ENCODE data around the gene FAM90A1.
A peak's percentile ranks its signal among the peaks of the same experiment; 100 is the strongest.
"Not testable (repeated sequence)": the region's sequence is repeated elsewhere in the genome, so short reads cannot be mapped to it uniquely, and the experiment has no call there.

Gene FAM90A1

DNA sequence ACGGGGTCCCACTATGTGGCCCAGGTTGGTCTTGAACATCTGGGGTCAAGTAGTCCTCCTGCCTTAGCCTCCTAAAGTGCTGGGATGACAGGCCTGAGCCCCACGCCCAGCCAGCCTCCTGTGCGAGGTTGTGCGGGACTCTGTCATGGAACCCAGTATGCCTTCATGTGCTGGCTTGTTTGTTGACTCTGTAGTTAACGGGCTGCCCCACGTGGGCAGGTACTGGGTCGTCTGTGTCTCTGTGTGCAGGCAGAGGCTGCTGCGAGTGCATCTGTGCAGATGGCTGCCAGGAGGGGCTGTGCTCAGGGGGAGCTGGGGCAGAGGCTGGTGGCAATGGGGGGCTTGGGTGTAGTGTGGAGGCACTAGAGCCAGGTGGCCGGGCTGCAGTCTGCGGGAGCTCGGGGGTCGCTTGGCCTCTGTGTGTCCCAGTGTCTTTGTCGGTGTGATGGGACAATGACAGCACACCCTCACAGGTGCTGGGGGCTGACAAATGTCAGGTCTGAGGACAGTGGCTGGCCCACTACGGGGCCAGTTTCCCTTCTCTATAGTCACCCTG lies 6.0 kb upstream of the FAM90A1 start:
- DNase-seq: not testable (repeated sequence)

DNA sequence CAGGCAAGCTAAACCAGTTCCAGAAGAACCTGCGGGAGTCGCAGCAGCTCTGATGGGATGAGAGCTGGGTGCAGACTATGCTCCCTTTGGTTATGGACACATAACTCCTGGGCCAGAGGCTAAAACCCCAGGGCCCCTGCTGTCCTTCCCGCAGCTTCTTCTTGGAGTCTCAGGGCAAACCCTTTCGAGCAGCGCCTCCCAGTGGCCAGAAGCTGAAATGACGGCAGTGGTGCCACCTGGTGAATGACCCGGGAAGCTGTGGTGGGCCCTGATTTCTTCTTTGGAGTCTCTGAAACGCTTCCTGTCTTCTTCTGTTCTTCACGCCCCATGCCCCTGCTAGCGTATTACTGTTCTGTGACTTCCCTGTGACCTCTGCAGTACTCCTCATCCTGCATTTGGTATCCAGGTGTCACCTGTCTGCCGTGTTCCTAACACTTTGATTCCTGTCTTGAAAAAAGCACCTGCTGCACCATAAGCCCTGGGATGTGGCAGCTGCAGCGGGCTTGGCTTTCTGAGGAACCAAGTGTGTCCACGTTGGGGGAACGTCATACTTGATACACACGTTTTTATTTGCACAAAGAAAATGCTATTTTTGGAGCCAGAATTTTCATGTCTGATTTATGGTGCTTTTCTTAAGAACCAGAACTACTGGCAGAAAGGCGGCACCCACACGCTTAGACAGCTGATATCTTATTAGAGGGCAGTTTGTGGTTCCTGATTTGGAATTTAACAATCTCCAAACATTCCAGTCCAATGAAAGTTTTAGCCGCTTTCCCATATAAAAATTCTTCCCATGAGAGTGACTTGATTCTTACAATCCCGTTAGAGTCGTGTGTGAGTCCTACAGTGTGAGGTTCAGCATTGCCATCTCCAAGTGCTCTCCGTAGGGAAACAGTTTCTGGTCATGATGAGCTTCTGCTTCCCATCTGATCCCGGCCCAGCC lies 4.5 kb upstream of the FAM90A1 start:
- DNase-seq: peak; percentile 72 to 77

- not testable (repeated sequence) for DNase-seq
These were observed 3.6 kb upstream of the FAM90A1 start for GRCh38 chr12:8231049-8231448.

GRCh38 chr12:8229486-8229885 lies 2.1 kb upstream of the FAM90A1 start:
- DNase-seq: not testable (repeated sequence)

DNA sequence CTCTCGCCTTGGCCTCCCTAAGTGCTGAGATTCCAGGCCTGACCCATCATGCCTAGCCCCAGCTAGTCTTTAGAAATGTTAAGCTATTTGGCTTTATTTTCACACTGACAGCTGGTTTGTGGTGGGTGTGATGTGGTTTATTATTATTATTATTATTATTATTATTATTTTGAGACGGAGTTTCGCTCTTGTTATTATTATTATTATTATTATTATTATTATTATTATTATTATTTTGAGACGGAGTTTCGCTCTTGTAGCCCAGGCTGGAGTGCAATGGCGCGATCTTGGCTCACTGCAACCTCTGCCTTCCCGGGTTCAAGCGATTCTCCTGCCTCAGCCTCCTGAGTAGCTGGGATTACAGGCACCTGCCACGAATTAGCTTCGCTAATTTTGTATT lies 1.2 kb upstream of the FAM90A1 start:
- not testable (repeated sequence) for DNase-seq

GRCh38 chr12:8227732-8228077 lies 287 bp upstream of the FAM90A1 start:
- not testable (repeated sequence) for DNase-seq

DNA sequence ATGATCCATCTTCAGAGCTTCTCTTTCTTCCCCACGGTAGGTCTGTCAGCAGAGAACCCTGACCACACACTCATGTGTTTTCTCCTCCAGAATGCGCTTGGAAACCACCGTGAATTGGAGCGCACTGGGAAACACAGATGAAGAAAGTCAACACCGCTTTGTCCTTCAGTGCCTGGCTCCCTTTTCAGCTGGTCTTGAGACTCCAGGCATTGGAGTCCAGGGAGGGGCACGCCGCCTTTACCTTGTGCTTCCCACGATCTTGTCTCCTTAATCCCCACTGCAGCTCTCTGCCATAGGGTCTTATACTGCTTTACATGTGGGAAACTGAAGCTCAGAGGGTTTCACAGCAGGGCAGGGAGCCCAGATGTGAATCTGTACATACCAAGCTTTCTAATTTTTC lies 1.1 kb downstream of the FAM90A1 start:
- no peak for DNase-seq

- not testable (repeated sequence) for DNase-seq
These were observed 2.6 kb downstream of the FAM90A1 start for GRCh38 chr12:8224782-8225181.

GRCh38 chr12:8223646-8224045 lies 3.8 kb downstream of the FAM90A1 start:
- not testable (repeated sequence) for DNase-seq

DNA sequence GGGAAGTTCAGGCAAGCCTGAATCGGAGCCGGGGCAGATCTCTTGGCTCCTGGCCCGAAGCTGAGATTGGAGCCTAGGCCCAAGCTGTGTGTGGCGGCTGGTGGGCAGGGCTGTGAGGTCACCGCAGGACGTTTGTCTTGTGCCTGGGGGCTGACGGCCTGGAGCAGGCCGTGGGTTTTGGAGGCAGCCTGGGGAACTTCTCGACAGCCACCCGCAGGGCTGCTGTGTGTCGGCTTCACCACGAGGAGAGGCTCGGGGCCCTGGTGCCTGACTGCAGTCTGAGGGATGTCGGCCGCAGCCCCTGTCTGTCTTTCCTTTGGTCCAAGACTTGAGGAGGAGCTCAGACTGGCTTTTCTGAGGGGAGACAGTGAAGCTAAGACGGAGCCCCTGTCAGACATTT lies 5.1 kb downstream of the FAM90A1 start:
- DNase-seq: not testable (repeated sequence)

DNA sequence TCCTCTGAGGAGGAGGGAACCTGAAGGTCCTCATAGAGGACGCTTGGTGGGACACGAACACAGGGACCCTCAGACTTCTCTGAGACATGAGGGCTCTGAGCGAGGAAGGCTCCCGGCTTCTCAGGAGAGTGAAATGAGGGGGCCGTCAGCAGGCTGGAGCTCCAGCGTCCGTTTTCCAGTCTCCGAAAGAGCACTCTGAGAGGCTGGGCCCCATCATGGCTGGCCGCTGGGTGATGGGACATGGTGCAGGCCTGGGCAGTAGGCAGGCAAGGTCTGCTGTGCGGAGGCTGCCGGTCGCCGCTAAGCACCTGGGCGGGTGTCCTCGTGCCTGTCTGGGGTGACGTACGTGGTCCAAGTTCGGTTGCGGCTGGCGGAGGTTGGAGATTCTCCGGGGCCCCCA lies 5.6 kb downstream of the FAM90A1 start:
- DNase-seq: not testable (repeated sequence)

- DNase-seq: not testable (repeated sequence)
These were observed 6.0 kb downstream of the FAM90A1 start for GRCh38 chr12:8221375-8221774.

GRCh38 chr12:8218711-8219382 lies 8.6 kb downstream of the FAM90A1 start:
- DNase-seq: not testable (repeated sequence)

DNA sequence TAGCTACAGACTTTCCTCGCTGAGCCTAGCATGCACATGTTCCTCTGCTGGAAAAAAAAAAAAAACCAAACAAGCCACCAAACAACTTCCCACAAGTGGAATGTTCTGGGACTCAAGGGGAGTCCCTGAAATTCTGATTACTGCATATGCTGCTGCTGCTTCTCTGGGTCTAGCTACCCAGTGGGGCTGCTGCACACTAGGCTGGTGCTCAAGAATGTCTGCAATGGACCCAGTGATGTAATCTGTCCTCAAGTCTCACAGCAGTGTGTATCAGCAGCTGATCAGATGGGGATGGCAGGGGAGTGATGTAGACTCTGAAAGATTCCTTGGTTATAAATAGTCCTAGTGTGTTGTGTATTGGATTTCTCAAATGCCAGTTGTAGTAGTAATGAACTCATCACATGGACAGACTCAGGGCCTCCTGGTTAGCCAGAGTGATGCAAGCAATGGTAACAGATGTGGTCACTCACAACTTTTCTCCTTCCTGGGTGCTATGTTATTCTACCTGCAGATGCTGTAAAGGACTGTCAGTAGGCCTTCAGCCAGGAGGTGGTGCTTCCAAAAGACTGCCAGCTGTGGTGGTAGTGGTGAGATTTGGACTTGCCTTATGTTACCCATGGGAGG lies 29.6 kb downstream of the FAM90A1 start:
- DNase-seq: not testable (repeated sequence)

DNA sequence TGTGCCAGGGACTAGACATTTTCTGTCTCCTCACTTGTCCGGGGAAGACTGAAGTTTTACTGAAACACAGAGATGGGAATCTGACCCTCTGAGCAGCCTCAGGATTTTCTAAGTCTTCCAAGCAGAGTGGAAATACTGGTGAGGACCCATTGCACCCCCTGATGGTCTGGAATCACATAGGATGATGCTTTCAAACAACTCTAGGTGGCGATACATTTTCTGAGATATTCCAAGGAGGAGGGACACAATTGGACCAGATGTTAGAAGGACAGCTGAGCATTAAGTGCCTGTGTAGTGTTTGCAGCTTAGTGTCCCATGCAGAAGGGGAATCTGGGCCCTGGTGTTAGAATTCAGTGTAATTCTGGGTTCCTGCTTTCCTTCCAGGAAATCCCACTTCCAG lies 39.3 kb downstream of the FAM90A1 start:
- not testable (repeated sequence) for DNase-seq

GRCh38 chr12:8184206-8184605 lies 43.2 kb downstream of the FAM90A1 start:
- DNase-seq: not testable (repeated sequence)

DNA sequence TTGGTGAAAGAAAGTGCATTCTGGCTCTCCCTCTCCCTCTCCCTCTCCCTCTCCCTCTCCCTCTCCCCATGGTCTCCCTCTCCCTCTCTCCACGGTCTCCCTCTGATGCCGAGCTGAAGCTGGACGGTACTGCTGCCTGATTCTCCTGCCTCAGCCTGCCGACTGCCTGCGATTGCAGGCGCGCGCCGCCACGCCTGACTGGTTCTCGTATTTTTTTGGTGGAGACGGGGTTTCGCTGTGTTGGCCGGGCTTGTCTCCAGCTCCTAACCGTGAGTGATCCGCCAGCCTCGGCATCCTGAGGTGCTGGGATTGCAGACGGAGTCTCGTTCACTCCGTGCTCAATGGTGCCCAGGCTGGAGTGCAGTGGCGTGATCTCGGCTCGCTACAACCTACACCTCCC lies 44.1 kb downstream of the FAM90A1 start:
- not testable (repeated sequence) for DNase-seq

DNA sequence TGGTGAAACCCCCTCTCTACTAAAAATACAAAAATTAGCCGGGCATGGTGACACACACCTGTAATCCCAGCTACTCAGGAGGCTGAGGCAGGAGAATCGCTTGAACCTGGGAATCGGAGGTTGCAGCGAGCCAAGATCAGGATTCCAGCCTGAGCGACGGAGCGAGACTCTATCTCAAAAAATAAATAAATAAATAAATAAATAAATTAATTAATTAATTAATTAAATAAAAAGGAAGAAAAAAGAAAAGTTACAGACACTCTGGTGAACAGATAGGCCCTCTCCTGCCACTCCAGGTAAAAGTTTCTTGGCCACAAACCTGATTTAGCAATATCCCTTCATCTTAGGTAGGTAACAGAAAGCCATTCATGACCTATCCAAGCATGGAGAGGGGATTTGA lies 44.5 kb downstream of the FAM90A1 start:
- not testable (repeated sequence) for DNase-seq

DNA sequence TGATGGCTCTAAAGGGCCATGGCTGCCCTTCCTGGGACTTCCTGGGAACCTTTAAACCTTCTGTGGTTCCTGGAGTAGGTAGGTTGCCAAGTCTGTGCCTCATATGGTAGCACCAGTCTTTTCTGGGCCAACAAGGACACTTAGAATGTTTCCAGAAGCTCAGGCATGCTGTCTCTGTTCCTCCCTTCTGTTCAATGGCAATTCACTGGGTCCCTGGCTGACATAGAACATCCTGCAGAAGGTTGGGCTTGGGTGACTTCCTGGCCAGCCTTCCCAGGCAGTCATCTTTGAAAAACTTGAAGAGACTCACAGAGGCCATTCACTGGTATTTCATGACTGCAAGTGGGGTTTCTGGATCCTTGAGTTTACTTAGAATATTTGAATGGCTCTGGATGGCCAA lies 46.1 kb downstream of the FAM90A1 start:
- not testable (repeated sequence) for DNase-seq

- peak; percentile 63 to 67 for DNase-seq
These were observed 47.3 kb downstream of the FAM90A1 start for GRCh38 chr12:8179989-8180585.

GRCh38 chr12:8172911-8173310 lies 54.5 kb downstream of the FAM90A1 start:
- not testable (repeated sequence) for DNase-seq
